B cell (primary cell): ENCODE results near the gene SCN1A. TPM values are rescaled to one million over a fixed set of nuclear protein-coding genes. Genes with fewer than 3 reads are reported as not detected.

Source experiments
- ATAC-seq: fragments of 200-7000 bp; cut with Tn5 transposase; one replicate; pipeline ENCODE4 v1.10.0; 2021; ENCODE audit warnings: low read depth, mild to moderate bottlenecking, moderate number of reproducible peaks, moderate library complexity
- CTCF ChIA-PET: fragments of 350-600 bp; sonication (Branson Sonifier 250); formaldehyde crosslinking; loops from one replicate; lab custom pipeline; 2021; ENCODE audit warnings: antibody characterized with exemption, inconsistent platforms; lab: Charles Lee
- POLR2A ChIA-PET: fragments of 350-600 bp; sonication (Branson Sonifier 250); formaldehyde crosslinking; loops from one replicate; lab custom pipeline; 2021; ENCODE audit warnings: antibody characterized with exemption; lab: Charles Lee
- DNase-seq: peaks from one replicate; pipeline ENCODE4 v3.0.0; 2013
- H2AFZ ChIP-seq: 2 replicates; pipeline ENCODE4 v1.6.1; 2012; ENCODE audit warnings: mild to moderate bottlenecking, low read depth, low read length; ENCODE audit not compliant: insufficient read depth, poor library complexity, severe bottlenecking
- H3K27ac ChIP-seq, 2 donors: 1 replicate in 1 of 2; 2 replicates in 1 of 2; pipeline ENCODE4 v1.5.1; 2012 to 2013; ENCODE audit warnings: low read length in 2 of 2, mild to moderate bottlenecking in 2 of 2, moderate library complexity in 1 of 2
- H3K27me3 ChIP-seq, 4 experiments: fragments of 200-600 bp in 1 of 4; sonication (generic) in 1 of 4; replicated peaks in 1 of 4; 1 replicate in 2 of 4; 2 replicates in 2 of 4; pipeline versions ENCODE4 v1.6.1 to v1.7.0; 2013 to 2016; ENCODE audit warnings: low read length in 3 of 4, mild to moderate bottlenecking in 2 of 4, mixed read lengths in 1 of 4, moderate library complexity in 1 of 4; ENCODE audit not compliant: insufficient read depth in 4 of 4, control insufficient read depth in 3 of 4; ENCODE audit errors: control extremely low read depth in 1 of 4
- H3K36me3 ChIP-seq, 2 experiments: replicated peaks in 1 of 2; 1 replicate in 1 of 2; 2 replicates in 1 of 2; pipeline versions ENCODE4 v1.6.1 to v1.7.1; 2013; ENCODE audit warnings: low read length in 1 of 2; ENCODE audit not compliant: insufficient read depth in 2 of 2, control insufficient read depth in 1 of 2; ENCODE audit errors: control extremely low read depth in 1 of 2, extremely low read depth in 1 of 2
- H3K4me1 ChIP-seq, 2 donors: fragments of 200-600 bp in 1 of 2; sonication (generic) in 1 of 2; 1 replicate in 1 of 2; 2 replicates in 1 of 2; pipeline versions ENCODE4 v1.5.1 to v1.6.1; 2013 to 2017; ENCODE audit warnings: low read length in 2 of 2; ENCODE audit not compliant: control insufficient read depth in 2 of 2, insufficient read depth in 2 of 2
- H3K4me2 ChIP-seq: replicated peaks from 2 replicates; pipeline ENCODE3; 2012; ENCODE audit warnings: mild to moderate bottlenecking, low read depth, low read length; ENCODE audit not compliant: poor library complexity, severe bottlenecking
- H3K4me3 ChIP-seq, 5 experiments: fragments of 200-600 bp in 1 of 5; sonication (generic) in 1 of 5; 1 replicate in 3 of 5; 2 replicates in 2 of 5; pipeline versions ENCODE4 v1.5.1 to v1.7.0; 2011 to 2016; ENCODE audit warnings: low read length in 4 of 5, mild to moderate bottlenecking in 4 of 5, low read depth in 2 of 5, control low read depth in 1 of 5, moderate library complexity in 1 of 5; ENCODE audit not compliant: insufficient read depth in 1 of 5; ENCODE audit errors: control extremely low read depth in 1 of 5, extremely low read depth in 1 of 5
- H3K79me2 ChIP-seq: fragments of 200-600 bp; sonication (generic); one replicate; pipeline ENCODE4 v1.6.0; 2016; ENCODE audit warnings: low read length; ENCODE audit not compliant: control insufficient read depth, insufficient read depth
- H3K9ac ChIP-seq: fragments of 200-600 bp; sonication (generic); 2 replicates; pipeline ENCODE4 v1.6.1; 2017; ENCODE audit warnings: mild to moderate bottlenecking, low read length, moderate library complexity
- H3K9me3 ChIP-seq, 3 donors: one replicate each; pipeline versions ENCODE4 v1.6.1 to v1.7.1; 2013; ENCODE audit warnings: low read length in 2 of 3; ENCODE audit not compliant: control insufficient read depth in 2 of 3, insufficient read depth in 1 of 3; ENCODE audit errors: control extremely low read depth in 1 of 3
- H4K20me1 ChIP-seq: 2 replicates; pipeline ENCODE4 v1.6.0; 2012; ENCODE audit warnings: mild to moderate bottlenecking, low read length; ENCODE audit not compliant: insufficient read depth, control insufficient read depth, poor library complexity, severe bottlenecking
- H3K27ac Mint-ChIP-seq: one replicate; pipeline ENCODE4 v1.8.0; 2021; ENCODE audit warnings: mixed read lengths
- H3K27me3 Mint-ChIP-seq: one replicate; pipeline ENCODE4 v1.8.0; 2021; ENCODE audit warnings: mixed read lengths
- H3K4me1 Mint-ChIP-seq: one replicate; pipeline ENCODE4 v1.8.0; 2021; ENCODE audit warnings: mixed read lengths
- H3K4me3 Mint-ChIP-seq: one replicate; pipeline ENCODE4 v1.8.0; 2021; ENCODE audit warnings: mixed read lengths
- H3K9me3 Mint-ChIP-seq: one replicate; pipeline ENCODE4 v1.8.0; 2022; ENCODE audit warnings: mixed read lengths; ENCODE audit not compliant: insufficient read depth
- EZH2 ChIP-seq: IDR thresholded peaks from 2 replicates; pipeline ENCODE4 v1.6.1; 2012; ENCODE audit warnings: borderline replicate concordance, low read depth, mild to moderate bottlenecking, moderate library complexity, low read length; ENCODE audit not compliant: insufficient read depth, poor library complexity, severe bottlenecking
- WGBS: methylation state at CpG from one replicate; pipeline ENCODE4 v1.1.5; 2013; ENCODE audit warnings: missing lambda C conversion rate; ENCODE audit not compliant: insufficient coverage; 5-methylcytosine and 5-hydroxymethylcytosine counted together
- intact Hi-C: fragments of 100-400 bp; cut with micrococcal nuclease; formaldehyde crosslinking; loops from one replicate; pipeline ENCODE4 v1.10.0; 2022
- polyA plus RNA-seq: library from polyadenylated mRNA; depleted of rRNA; stranded (reverse); fragments of >200 nt; gene quantifications from 2 replicates; pipeline ENCODE4 v1.2.3, GENCODE V29; 2012
- total RNA-seq, 2 donors: library from RNA; stranded (reverse); fragments of 120-200 nt in 1 of 2; gene quantifications; 1 replicate in 1 of 2; 2 replicates in 1 of 2; pipeline versions ENCODE4 v1.2.3 to v1.2.4, GENCODE V29; 2013 to 2022
- TF ChIP-seq, protein P1 (sequence below): fragments of 200-600 bp; IDR thresholded peaks from one replicate; pipeline ENCODE4 v1.8.0; 2022; ENCODE audit warnings: antibody characterized with exemption, mild to moderate bottlenecking

Gene SCN1A
- total and polyA plus RNA-seq, 2 donors (not counting 1 experiment from before 2014, with no cell fraction given) = not detected

- Histone ChIP-seq H3K27me3 (no peaks in the 10 kb centered on the region), H4K20me1 (no peaks in the 10 kb centered on the region), H3K9me3 (no peaks in the 10 kb centered on the region), H3K4me1 (no peaks in the 10 kb centered on the region), H3K27ac (no peak overlapping the region), H3K4me3 (no peak overlapping the region), H3K79me2 (no peaks in the 10 kb centered on the region), H3K4me2 (no peak overlapping the region), H3K9ac (no peak overlapping the region), H2AFZ (no peak overlapping the region), H3K36me3 (no peaks in the 10 kb centered on the region)
- no peak for ATAC-seq
- POLR2A ChIA-PET = no interaction called here
- TF ChIP-seq, protein P1, sequence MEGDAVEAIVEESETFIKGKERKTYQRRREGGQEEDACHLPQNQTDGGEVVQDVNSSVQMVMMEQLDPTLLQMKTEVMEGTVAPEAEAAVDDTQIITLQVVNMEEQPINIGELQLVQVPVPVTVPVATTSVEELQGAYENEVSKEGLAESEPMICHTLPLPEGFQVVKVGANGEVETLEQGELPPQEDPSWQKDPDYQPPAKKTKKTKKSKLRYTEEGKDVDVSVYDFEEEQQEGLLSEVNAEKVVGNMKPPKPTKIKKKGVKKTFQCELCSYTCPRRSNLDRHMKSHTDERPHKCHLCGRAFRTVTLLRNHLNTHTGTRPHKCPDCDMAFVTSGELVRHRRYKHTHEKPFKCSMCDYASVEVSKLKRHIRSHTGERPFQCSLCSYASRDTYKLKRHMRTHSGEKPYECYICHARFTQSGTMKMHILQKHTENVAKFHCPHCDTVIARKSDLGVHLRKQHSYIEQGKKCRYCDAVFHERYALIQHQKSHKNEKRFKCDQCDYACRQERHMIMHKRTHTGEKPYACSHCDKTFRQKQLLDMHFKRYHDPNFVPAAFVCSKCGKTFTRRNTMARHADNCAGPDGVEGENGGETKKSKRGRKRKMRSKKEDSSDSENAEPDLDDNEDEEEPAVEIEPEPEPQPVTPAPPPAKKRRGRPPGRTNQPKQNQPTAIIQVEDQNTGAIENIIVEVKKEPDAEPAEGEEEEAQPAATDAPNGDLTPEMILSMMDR = no peak
- no peak for TF ChIP-seq EZH2
- Mint-ChIP-seq H3K4me3 (no peak overlapping the region), H3K9me3 (no peaks in the 10 kb centered on the region), H3K4me1 (no peaks in the 10 kb centered on the region), H3K27ac (no peak overlapping the region), H3K27me3 (peaks cover 1% of the 10 kb centered on the region)
- DNase-seq = no peak
- intact Hi-C loops = no loop called here
- no CpG with 5 or more reads among the region's 1 CpG for WGBS
- CTCF ChIA-PET = no interaction called here
These were observed 116.2 kb downstream of the SCN1A start for GRCh38 chr2:166011660-166012059.

DNA sequence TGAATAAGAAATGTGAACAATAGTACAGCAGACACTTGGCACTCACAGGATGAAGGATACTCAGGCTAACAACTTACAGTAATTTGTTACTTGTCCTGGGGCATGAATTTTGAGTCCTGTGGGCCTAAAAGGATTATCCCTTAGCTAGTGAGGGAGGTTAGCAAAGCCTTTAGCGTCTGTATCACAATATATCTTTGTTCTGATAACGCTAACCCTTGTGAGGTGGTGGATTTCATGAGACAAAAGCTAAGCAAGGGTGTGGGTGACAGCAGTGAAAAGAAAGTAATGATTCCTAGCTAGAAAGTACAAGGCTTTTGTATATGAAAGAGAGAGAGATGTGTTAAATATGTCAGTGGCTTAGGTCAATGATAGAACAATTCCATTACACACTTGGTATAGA lies 127.4 kb downstream of the SCN1A start:
- H3K79me2 ChIP-seq = no peaks in the 10 kb centered on the region
- H3K4me2 ChIP-seq = no peak overlapping the region
- Mint-ChIP-seq H3K27ac (no peak overlapping the region), H3K9me3 (no peaks in the 10 kb centered on the region), H3K4me1 (no peaks in the 10 kb centered on the region), H3K27me3 (no peaks in the 10 kb centered on the region), H3K4me3 (no peak overlapping the region)
- DNase-seq = no peak
- no peak overlapping the region for H2AFZ ChIP-seq
- ChIA-PET CTCF (no interaction called here), POLR2A (no interaction called here)
- no peaks in the 10 kb centered on the region for H3K27me3 ChIP-seq
- H3K36me3 ChIP-seq = no peaks in the 10 kb centered on the region
- no peak overlapping the region for H3K9ac ChIP-seq
- WGBS = 88% methylated on average over 2 of the region's 2 CpGs
- H4K20me1 ChIP-seq = no peaks in the 10 kb centered on the region
- H3K4me1 ChIP-seq = no peaks in the 10 kb centered on the region
- no peak overlapping the region for H3K27ac ChIP-seq
- H3K9me3 ChIP-seq = no peaks in the 10 kb centered on the region
- TF ChIP-seq, protein P1 = no peak
- intact Hi-C loops = no loop called here
- H3K4me3 ChIP-seq = no peak overlapping the region
- no peak for ATAC-seq
